Ishikawa (cell line): ENCODE results near the gene ATG5.

ENCODE experiments used
- CEBPB ChIP-seq: IDR thresholded peaks from 2 replicates; pipeline ENCODE4 v1.6.1; 2012
- CREB1 ChIP-seq: IDR thresholded peaks from 2 replicates; pipeline ENCODE4 v1.6.1; 2012; ENCODE audit warnings: low read depth
- EGR1 ChIP-seq: IDR thresholded peaks from 2 replicates; pipeline ENCODE4 v1.6.1; 2012
- EP300 ChIP-seq: IDR thresholded peaks from 2 replicates; pipeline ENCODE4 v1.6.1; 2012; ENCODE audit warnings: borderline replicate concordance
- FOXM1 ChIP-seq: IDR thresholded peaks from 2 replicates; pipeline ENCODE4 v1.6.1; 2012; ENCODE audit warnings: low read depth, borderline replicate concordance
- NFIC ChIP-seq: IDR thresholded peaks from 2 replicates; pipeline ENCODE4 v1.6.1; 2012
- RAD21 ChIP-seq: IDR thresholded peaks from 2 replicates; pipeline ENCODE4 v1.6.1; 2012; ENCODE audit warnings: low read depth
- REST ChIP-seq: IDR thresholded peaks from 2 replicates; pipeline ENCODE4 v1.6.1; 2012; ENCODE audit warnings: low read depth, mild to moderate bottlenecking
- TAF1 ChIP-seq: IDR thresholded peaks from 2 replicates; pipeline ENCODE4 v1.6.1; 2012; ENCODE audit warnings: low read depth, mild to moderate bottlenecking
- TCF12 ChIP-seq: IDR thresholded peaks from 2 replicates; pipeline ENCODE4 v1.6.1; 2012; ENCODE audit warnings: low read depth
- TEAD4 ChIP-seq: IDR thresholded peaks from 2 replicates; pipeline ENCODE4 v1.6.1; 2012
- USF1 ChIP-seq: IDR thresholded peaks from 2 replicates; pipeline ENCODE4 v1.6.1; 2012
- YY1 ChIP-seq: IDR thresholded peaks from 2 replicates; pipeline ENCODE4 v1.6.1; 2012; ENCODE audit warnings: low read depth
- ZBTB7A ChIP-seq: IDR thresholded peaks from 2 replicates; pipeline ENCODE4 v1.6.1; 2012; ENCODE audit warnings: low read depth
- TF ChIP-seq, protein P1 (sequence below): IDR thresholded peaks from 2 replicates; pipeline ENCODE4 v1.6.1; 2012

ATG5 gene

DNA sequence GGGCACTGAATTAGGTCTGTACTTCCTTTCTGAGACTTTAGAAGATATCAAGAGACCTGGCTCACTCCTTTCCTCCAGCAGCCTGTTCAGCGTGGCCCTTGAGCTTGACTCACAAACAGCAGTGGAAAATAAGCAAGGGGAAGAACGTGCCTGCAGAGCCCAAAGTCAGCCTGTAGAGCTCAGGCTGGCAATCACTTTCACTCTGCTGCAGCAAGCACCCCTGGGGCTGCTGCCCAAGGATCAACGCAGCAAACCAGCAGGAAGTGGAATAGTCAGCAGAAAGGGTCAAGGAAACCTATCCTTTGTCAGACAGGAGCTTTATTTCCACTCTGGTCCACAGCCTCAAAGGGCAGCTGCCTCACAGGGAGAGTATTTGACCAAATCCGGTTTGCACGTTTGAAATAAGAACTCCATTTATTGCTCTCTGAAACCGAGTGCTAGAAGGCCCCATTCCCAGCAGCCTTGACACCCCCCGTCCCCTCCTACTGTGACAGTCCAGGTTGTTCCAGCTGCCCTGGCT is 162.1 kb downstream of the ATG5 start:
- no peak for TF ChIP-seq YY1
- no peak for TF ChIP-seq FOXM1
- TF ChIP-seq, protein P1, sequence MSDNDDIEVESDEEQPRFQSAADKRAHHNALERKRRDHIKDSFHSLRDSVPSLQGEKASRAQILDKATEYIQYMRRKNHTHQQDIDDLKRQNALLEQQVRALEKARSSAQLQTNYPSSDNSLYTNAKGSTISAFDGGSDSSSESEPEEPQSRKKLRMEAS = no peak
- TF ChIP-seq USF1 = no peak

- TF ChIP-seq, protein P1 = no peak
- TF ChIP-seq YY1 = no peak
- no peak for TF ChIP-seq REST
- no peak for TF ChIP-seq EP300
- no peak for TF ChIP-seq TCF12
- TF ChIP-seq FOXM1 = no peak
- no peak for TF ChIP-seq CREB1
- no peak for TF ChIP-seq USF1
- TF ChIP-seq TAF1 = no peak
- no peak for TF ChIP-seq CEBPB
- TF ChIP-seq TEAD4 = no peak
- no peak for TF ChIP-seq EGR1
- TF ChIP-seq RAD21 = no peak
- no peak for TF ChIP-seq NFIC
- TF ChIP-seq ZBTB7A = no peak
Observed at GRCh38 chr6:106162921-106163320, 162.6 kb downstream of the ATG5 start.

GRCh38 chr6:106161893-106162292 is 163.7 kb downstream of the ATG5 start:
- TF ChIP-seq USF1 (no peak), ZBTB7A (no peak), CREB1 (no peak), YY1 (no peak), RAD21 (no peak), TAF1 (no peak), NFIC (no peak), TCF12 (no peak), REST (no peak), EP300 (no peak), EGR1 (no peak), CEBPB (no peak), FOXM1 (no peak), TEAD4 (no peak)
- TF ChIP-seq, protein P1 = no peak

GRCh38 chr6:106161311-106161874 is 164.2 kb downstream of the ATG5 start:
- TF ChIP-seq USF1 (no peak), FOXM1 (no peak), TEAD4 (no peak), RAD21 (no peak)

- TF ChIP-seq EP300 = no peak
- no peak for TF ChIP-seq TAF1
- no peak for TF ChIP-seq YY1
- TF ChIP-seq RAD21 = no peak
- no peak for TF ChIP-seq ZBTB7A
- TF ChIP-seq TCF12 = no peak
- no peak for TF ChIP-seq TEAD4
- no peak for TF ChIP-seq CREB1
- no peak for TF ChIP-seq CEBPB
- TF ChIP-seq EGR1 = no peak
- TF ChIP-seq USF1 = no peak
- TF ChIP-seq REST = no peak
- no peak for TF ChIP-seq FOXM1
- TF ChIP-seq NFIC = no peak
- TF ChIP-seq, protein P1 = no peak
Observed at GRCh38 chr6:106160189-106160588, 165.4 kb downstream of the ATG5 start.
